NCI-H1048 (cell line): ENCODE data around the gene HLX.

Source experiments
- DNase-seq: peaks from one replicate; lab custom pipeline; 2025; lab: John Stamatoyannopoulos, UW

The HLX gene

DNA sequence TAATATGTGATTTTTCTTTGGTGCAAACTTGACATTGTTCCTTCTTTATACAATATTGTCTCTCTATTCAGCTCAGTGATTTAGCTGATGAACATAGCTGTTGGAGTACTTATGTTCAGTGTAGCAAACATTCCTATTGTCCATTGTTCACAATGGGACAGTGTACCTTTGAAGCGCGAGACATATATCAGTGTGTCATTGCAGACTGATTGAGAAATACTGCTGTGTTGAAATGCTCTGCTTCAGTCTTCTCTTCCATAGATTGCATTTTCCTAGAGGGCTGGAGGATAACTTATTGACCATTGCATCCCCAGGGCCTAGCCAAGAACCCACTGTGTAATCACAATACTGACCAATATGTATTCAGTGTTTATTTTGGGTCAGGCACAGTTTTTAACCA lies 46.5 kb downstream of the HLX start:
- DNase-seq, result no peak

DNA sequence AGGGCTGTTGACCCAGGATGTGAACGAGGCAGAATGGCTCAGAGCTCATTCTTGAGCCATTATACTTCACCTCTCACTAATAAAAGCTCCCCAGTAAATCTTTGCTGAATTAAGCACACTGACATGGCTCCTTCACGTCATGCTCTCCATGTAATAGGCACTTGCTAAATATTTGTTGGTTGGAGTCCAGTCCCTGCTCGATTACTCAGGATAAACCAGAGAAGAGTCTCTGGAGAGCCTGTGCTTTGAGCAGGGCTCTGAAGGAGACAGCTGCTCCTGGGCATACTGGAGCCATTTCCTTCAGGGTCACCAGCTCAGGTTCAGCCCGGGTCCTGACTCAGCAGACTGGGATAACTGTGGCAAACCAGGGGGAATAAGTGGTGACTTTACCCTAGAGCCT lies 46.9 kb downstream of the HLX start:
- DNase-seq, result no peak

GRCh38 chr1:220927442-220927841 lies 48.2 kb downstream of the HLX start:
- no peak for DNase-seq

GRCh38 chr1:220928320-220928719 lies 49.1 kb downstream of the HLX start:
- no peak for DNase-seq

DNA sequence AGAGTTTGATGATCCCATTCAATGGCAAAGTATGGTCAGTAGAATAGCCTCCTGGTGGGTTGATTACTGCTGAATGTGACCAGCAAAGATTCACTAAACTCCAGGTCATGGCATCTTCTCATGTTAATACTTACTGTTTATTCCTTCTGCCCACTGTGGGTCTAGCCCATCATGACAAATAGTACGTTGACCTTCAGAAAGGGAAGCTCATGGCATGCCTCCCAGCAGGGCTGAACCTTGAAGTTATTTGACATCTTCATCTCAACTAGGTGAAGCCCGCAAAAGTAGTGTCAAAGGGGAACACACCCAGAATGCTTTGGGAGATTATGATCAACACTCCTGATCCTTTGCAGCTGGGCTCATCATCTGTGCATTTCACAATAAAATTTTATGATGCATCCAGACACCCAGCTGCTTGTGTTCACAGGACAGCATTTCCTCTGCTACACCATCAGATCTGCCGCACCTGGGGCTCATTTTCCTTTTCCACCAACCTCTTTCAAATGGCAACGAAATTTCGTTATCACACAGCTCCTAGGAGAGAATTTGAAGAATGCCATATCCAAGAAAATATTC lies 49.6 kb downstream of the HLX start:
- DNase-seq, result no peak

DNA sequence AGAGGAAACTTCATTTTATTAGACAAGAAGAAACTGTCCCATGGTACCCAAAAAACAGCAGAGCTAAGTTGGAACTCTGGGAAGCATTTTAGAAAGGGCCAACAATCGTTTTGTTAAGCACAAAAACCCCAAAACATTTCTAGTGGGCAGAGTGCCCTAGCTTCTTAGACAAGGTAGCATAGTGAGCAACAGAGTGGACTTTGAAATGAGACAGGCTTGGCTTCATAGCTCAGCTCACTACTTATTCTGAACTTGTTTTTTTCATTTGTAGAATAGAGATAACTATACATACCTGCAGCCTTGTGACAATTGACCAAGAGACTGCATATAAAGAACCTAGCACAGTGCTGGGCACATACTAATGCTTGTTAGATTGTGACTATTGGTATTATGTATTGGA lies 50.1 kb downstream of the HLX start:
- DNase-seq, result no peak
